CD4-positive, alpha-beta T cell treated with Interleukin-6 at 100 ng/mL for 8 hours (primary cell): ENCODE results near the gene SNRK.

Experiments used
- DNase-seq: peaks from one replicate; pipeline ENCODE4 v3.0.0-alpha.2; 2020; ENCODE audit warnings: mixed read lengths, low spot score

SNRK gene

DNA sequence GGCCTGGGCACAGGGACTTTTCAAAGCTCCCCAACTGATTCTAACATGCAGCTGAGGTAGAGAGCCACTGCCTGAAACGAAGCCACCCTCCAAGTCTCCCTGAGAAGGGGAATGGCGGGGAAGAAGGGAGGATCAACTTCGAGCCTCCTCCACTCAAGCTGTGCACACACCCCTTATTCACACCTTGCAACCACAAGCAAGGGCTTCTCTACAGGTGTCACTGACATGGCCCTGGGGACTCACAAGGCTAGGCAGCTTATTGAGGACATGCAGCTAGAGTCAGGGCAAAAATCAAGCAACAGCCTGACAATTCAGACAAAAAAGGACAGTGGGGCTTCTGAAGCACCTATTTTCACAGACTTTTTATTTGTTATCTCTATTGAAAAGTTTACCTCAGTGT is 85.2 kb downstream of the SNRK start:
- DNase-seq = no peak

DNA sequence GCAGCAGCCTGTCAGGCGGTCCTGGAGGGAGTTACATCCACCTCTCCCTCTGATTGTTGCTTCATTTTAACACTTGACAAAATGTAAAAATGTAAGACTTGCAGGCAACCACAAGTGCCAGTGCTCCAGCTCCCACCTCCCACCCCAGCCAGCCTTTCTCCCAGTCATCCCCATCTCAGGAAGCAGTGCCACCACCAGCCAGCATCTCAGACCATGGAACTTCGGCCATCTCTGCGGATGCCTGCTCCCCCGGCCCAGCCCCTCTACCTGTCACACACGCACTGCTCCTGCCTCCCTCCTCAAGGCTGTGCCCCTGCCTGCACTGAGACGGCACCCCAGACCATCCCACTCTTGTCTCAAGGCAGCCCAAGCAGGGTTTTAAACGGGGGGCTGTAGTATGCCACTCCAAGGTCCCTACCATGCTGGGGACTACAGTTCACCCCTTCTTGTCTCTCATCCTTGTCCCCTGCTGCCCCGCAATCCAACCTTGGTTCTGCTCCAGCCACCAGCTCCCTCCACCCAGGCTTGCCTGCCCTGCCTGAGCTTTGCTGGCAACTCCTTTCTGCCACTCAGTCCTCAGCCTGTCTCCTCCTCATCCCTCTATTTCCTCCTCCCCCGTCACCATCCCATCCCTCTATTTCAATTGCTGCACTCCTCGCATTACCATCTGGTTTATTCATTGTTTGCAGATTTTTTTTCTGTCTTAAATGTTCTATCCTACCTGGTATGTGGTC is 85.8 kb downstream of the SNRK start:
- no peak for DNase-seq

DNA sequence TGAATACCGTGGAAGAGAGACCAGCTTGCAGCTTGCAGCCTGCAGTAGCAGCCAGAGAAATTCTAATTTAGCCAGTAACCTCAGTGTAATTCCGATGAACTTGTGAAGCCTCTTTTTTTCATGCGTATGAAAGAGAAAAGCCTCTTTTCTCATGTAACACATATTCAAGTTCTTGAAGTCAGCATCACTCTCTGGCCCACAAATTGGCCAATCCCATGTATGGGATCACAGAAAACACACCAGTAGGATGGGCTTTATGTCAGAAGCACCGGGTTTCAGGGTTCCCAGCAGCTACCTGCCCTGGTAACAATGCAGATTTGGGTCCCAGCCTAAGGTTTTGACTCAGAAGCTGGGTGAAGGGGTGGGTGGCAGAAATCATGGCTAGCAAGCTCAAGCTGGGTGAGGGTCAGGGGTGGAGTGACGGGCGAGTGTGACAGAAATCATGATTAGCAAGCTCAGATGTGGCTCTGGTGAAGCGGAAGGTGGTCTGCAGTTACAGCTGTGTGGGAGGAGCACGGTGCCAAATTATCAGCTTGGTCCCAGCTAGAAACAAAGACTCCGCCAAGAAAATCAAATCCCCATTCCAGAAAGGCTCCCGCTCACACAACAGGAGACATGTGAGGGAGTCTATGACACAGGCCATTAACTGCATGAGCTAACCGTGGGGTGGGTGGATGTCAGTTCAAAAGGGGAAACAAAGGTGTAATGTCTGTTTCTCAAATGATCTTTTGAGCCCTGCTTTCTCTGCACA is 86.6 kb downstream of the SNRK start:
- no peak for DNase-seq

DNA sequence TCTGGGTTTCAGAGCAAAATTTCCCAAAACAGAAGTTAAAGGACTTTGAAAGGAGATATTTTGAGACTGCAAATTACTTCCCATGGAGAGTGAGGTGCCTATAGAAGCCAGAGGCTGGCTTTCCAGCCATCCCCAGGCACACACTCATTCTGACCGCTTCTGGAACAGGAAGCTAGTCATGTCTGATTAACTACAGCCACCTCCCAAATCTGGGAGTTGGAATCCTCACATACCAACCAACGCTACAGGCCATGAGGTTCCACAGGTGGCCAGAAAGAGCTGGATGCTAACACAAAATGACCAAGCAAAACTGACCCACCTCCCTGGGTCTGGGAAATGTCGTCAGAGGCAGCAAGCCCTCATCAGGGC is 87.2 kb downstream of the SNRK start:
- no peak for DNase-seq

DNA sequence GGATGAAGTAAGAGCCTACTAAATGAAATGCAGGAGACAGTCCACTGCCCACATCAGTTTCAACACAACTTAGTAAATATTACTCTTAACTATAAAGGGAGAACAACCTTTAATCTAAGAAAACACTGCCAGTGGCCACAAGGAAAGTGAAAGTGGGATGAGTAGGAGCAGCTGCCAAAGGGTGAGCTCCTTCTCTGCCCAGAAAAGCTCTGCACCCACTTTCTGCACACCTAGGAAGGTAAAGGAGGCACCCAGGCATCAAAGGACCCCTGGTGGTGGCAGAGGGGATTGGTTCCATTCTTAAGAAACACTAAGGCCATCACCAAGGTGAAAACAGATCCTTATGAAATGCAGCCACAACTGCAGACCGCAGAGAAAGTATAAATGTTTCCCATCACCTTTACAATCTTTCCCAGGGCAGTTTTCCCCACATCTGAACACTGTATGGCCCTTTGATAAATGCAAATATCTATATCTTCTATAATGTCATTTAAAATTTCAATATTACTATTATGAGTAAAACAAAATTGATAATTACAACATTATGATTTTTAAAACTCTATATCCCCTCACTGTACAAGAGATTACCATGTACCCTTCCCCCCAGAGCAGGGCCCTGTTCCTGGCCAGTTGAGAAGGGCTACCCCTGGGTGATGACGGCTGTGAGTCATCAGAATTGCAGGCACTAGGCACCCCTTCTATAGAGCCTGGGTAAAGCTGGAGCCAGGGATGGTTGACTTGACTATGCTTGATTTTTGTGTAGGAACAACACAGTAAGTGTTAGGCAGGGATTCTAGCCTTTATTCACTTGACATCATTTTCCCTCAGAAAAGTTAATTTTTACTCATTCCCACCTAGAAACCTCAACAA is 92.0 kb downstream of the SNRK start:
- DNase-seq = peak; percentile 77

DNA sequence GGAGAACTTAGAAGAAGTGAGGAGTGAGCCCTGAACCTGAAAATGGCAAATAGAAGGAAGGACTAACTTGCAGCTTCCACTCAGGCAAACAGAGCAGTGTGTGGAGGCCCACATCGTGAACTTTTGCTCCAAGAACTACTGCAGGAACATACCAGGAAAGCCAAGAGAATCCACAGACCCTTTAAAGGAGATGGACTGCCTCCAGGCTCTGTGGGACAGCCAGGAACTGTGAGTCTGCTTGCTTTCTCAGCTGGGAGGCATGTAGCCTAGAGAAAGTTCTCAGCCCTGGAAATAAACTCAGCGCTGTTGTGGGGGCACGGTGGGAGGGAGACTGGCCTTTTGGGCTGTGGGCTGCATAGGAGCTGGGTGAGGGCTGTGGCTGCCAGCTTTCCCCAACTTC is 93.0 kb downstream of the SNRK start:
- DNase-seq = no peak

DNA sequence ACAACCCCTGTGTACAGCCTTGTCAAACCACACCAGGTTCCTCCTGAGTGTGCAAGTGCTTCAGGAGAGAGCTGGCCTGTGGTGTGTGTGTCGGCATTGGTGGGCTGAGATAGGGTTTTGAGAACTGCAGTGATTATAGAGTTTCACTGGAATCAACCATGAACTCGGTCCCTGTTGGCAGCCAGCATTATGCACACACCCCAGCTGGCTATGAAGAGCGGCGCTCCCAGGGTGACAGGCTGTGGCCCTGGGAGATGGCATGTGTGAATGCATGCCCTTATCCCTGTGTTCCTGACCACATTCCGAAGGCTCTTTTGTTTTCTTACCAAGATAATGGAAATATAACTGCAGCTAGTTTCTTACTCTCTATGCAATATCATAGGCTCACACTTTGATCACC is 101.8 kb downstream of the SNRK start:
- DNase-seq = no peak

DNA sequence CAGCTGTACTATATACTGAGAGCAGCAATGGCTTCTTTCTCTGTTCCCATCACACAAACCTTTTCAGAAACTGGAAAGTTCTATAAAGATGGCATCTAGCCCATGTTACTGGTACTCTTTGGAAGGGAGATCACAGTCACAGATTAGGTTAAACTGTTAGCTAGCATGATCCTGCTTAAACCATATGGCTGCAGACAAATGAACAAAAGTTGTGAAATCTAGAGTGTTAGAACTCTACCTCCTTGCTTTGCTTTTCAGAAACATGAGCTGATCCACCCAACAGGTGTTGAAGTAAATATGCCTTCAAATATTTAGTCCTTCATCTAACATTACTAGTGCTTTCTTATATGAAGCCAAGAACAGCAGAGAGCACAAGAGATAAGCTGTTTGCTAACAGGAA is 102.6 kb downstream of the SNRK start:
- no peak for DNase-seq

DNA sequence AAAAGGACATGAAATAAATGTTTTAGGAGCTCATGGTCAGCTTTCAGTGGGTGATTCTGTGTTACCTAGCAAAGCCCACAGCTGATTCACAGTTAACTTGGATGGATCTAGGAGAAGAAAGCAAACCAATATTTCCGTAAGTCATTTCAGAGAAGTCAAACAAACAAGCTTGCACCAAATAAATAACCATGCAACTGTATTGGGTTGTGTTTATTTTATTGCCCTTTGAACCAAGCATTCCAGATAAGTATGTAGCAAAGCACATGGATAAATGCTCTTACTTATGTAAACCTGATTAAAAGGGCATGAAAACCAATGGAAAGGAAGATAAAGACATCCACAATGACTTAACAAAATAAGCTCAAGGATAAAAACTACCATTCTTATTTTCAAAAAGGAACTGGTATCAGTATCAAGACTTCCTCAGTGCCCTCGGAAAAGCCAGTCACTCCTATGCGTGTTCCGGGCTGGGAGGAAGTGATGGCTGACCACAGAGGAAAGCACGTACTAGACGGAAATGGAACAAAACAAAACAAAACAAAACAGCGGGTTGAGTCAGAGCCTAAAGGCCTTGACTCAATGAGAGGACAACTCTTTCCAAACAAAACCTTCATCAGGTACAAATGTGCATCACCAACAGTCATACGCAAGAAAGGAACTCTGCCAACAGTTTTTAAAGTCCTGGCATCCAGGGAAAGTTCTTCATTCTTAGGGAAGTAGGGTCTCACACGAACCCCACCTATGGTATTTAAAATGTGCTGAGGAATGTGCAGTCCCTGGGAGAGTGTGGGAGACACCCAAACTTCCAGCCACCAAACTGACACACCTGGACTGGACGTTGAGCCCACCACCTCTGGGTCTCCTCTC is 103.3 kb downstream of the SNRK start:
- DNase-seq = peak; percentile 85

DNA sequence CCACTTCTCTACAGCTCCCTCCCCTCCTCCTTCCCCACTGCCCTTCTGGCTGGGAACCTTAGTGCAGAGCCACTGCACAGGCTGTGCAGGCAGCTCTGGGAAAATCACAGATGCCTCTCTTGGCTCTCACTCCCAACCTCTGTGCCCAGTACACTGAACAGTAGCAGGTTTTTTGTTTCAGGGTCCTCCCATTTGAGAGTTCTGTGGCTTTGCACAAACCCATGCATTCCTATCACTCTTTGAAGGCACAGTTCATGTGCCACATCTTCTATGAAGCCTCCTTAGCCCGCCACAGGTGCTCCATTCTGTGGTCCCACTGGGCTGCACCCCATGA is 103.9 kb downstream of the SNRK start:
- no peak for DNase-seq

DNA sequence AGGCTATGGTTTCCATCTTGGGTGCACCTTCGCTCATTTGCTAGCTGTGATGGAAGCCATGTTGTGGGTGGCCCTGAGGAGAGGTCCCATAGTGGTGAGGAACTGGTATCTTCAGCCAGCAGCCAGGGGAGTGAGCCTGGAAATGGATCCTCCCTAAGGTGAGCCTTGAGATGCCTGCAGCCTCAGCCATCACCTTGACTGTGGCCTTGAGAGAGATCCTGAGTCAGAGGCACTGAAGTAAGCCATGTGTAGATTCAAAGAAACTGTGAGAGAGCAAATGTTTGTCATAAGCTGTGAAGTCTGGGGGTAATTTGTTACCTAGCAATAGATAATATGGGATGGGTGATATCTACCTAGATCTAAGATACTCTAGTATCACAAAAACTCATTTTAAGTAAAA is 105.3 kb downstream of the SNRK start:
- no peak for DNase-seq

DNA sequence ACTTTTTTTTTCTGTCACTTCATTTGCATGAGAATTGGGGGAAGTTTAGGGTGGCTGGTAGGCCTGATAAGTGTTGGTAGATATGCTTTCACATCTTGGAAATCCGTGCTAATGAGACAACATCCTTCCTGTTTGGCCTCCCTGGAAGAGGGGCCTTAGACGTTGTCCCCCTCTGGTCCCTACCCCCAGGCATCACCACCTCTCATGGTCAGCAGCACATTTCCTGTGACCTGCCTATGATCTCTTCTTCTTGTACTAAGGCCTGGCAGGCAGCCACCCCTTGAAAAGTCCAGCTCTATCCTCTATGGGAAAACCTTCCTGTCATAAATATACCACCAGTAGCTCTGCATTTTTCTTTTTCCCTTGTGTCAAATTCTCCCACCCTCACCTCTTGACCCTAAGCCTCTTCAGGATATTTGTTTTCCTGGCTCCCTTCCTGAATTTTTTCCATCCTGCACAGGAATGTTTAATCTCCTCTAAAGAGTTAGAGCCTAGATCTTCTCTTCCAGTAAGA is 107.8 kb downstream of the SNRK start:
- no peak for DNase-seq

DNA sequence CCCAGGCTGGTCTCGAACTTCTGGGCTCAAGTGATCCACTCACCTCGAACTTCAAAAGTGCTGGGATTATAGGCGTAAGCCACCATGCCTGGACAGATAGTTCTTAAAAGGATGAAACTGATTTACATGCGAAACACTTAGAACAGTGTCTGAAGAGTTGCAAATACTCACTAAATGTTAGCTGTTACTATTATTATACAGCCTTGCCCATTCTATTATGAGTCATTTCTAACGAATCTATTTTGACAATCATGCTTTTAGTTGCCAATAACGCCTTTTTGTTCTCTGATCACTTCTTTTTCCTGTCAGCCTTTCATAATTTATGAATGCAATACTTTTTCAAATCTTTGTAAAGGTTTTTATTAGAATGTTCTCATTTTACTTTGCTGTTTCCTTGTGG is 112.7 kb downstream of the SNRK start:
- no peak for DNase-seq

DNA sequence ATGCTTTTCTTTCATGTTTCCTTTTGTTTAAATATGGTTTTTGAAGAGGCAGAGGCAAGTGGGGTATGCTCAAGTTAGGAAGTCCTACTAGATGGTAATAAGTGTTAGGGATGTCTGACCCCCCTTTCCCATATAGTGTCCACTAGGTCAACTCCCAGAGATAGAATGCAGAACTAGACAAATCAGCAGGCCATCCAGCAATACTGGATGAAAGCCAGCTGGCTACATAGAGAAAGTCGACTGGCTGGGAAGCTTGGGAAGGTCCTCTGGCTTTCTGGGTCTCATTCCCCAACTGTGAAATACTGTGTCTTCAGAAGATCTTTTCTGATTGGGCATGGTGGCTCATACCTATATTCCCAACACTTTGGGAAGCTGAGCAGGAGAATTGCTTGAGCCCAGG is 113.8 kb downstream of the SNRK start:
- no peak for DNase-seq
